SH-SY5Y (cell line): ENCODE data around the gene LENG9.

Experiments used
- GATA2 ChIP-seq: IDR thresholded peaks from 2 replicates; pipeline ENCODE4 v1.6.1; 2011; ENCODE audit warnings: mild to moderate bottlenecking, low read depth, low read length
- GATA3 ChIP-seq: IDR thresholded peaks from 2 replicates; pipeline ENCODE4 v1.6.1; 2011; ENCODE audit warnings: low read depth, mild to moderate bottlenecking, low read length, moderate library complexity

DNA sequence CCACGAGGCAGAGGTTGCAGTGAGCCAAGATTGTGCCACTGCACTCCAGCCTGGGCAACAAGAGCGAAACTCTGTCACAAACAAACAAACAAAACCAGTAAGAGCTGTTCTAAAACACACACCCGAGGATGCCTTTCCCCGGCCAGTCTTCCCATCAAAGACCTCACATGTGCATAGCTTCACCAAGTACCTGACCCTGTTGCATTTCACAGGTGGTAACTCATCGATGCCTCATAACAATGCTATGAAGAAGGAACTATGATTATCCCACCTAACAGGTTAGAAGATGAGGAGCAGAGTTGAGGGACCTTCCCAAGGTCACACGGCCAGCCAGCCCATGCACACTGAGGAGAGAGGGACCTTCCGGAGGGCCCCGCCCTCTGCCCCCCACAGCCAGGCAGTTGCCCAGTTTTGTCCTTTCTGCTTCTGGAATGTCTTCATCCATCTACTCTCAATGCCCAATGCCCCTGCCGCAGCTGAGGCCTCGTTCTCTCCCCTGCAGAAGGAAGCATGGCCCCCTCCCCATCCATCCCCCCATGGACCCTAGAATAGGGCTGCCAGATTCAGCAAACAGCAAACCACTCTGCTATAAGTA lies 31.3 kb downstream of the LENG9 start:
- TF ChIP-seq GATA2: no peak
- no peak for TF ChIP-seq GATA3
